Activated naive CD4-positive, alpha-beta T cell treated with anti-CD3 and anti-CD28 coated beads for 36 hours (primary cell): ENCODE measurements around the gene VWA3A. TPM values are rescaled to one million over a fixed set of nuclear protein-coding genes. Genes with fewer than 3 reads are reported as not detected.
"Not testable (repeated sequence)": the region's sequence is repeated elsewhere in the genome, so short reads cannot be mapped to it uniquely, and the experiment has no call there.

Experiments used
- CTCF ChIA-PET: fragments of 350-600 bp; sonication (Branson Sonifier 250); formaldehyde crosslinking; loops from one replicate; lab custom pipeline; 2021; ENCODE audit warnings: antibody characterized with exemption; lab: Charles Lee
- DNase-seq: peaks from one replicate; pipeline ENCODE4 v3.0.0-alpha.2; 2020
- H3K27ac Mint-ChIP-seq: one replicate; pipeline ENCODE4 v1.8.0; 2021; ENCODE audit warnings: mild to moderate bottlenecking, mixed read lengths
- H3K27me3 Mint-ChIP-seq: one replicate; pipeline ENCODE4 v1.8.0; 2021; ENCODE audit warnings: low read depth, mixed read lengths
- H3K36me3 Mint-ChIP-seq: one replicate; pipeline ENCODE4 v1.8.0; 2021; ENCODE audit warnings: low read depth, mixed read lengths
- H3K4me1 Mint-ChIP-seq: one replicate; pipeline ENCODE4 v1.8.0; 2021; ENCODE audit warnings: low read depth, mixed read lengths
- H3K4me3 Mint-ChIP-seq: one replicate; pipeline ENCODE4 v1.8.0; 2021; ENCODE audit warnings: mild to moderate bottlenecking, moderate library complexity, mixed read lengths
- H3K9me3 Mint-ChIP-seq: one replicate; pipeline ENCODE4 v1.8.0; 2021; ENCODE audit warnings: mixed read lengths
- intact Hi-C: fragments of 100-400 bp; cut with micrococcal nuclease; formaldehyde crosslinking; loops from one replicate; pipeline ENCODE4 v1.15.1; 2023
- total RNA-seq, 2 experiments: library from RNA; stranded (reverse); gene quantifications; one replicate each; pipeline ENCODE4 v1.2.3, GENCODE V29; 2021

VWA3A gene
- total RNA-seq, 2 experiments from 2014 or later, result not detected

DNA sequence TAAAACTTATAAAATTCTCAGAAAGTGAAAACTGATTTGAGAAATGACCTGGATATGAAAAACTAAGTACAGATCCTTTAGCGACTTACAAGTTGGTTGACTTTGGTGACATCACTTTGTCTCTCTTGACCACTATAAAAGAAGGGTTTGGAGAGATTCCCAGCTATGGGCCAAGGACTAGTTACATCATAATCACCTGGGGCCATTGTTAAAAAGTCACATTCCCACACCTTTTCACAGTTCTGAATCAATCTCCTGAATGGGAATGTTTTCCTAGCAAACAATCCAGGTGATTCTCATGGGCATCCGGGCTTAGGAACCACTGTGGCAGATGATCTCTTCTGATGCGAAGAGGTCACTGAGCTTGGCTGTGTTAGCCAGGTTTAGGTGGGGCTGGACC, 620 bp upstream of the VWA3A start:
- no peak for DNase-seq
- H3K9me3 Mint-ChIP-seq, result no peaks in the 10 kb centered on the region
- no peaks in the 10 kb centered on the region for H3K27me3 Mint-ChIP-seq
- intact Hi-C loops, result no loop called here
- H3K4me1 Mint-ChIP-seq, result no peaks in the 10 kb centered on the region
- no peak overlapping the region for H3K27ac Mint-ChIP-seq
- CTCF ChIA-PET, result interaction anchor here (1.2 to 1.8 kb wide), 3 partner anchors 14 to 97 kb away, joined by 3 to 4 read pairs (median 3); no protein-coding TSS in a partner anchor
- H3K4me3 Mint-ChIP-seq, result no peak overlapping the region
- H3K36me3 Mint-ChIP-seq, result no peaks in the 10 kb centered on the region

- H3K9me3 Mint-ChIP-seq, result no peaks in the 10 kb centered on the region
Measured at GRCh38 chr16:22093331-22093730, 990 bp downstream of the VWA3A start.

GRCh38 chr16:22093996-22094395, 1.7 kb downstream of the VWA3A start:
- H3K36me3 Mint-ChIP-seq, result no peaks in the 10 kb centered on the region
- peaks cover 5% of the 10 kb centered on the region for H3K27me3 Mint-ChIP-seq
- H3K27ac Mint-ChIP-seq, result no peak overlapping the region
- CTCF ChIA-PET, result interaction anchor here (0.7 to 0.9 kb wide), 2 partner anchors 16 to 85 kb away, joined by 4 to 6 read pairs; no protein-coding TSS in a partner anchor
- no peaks in the 10 kb centered on the region for H3K9me3 Mint-ChIP-seq
- H3K4me1 Mint-ChIP-seq, result no peaks in the 10 kb centered on the region
- DNase-seq, result no peak
- intact Hi-C loops, result no loop called here
- H3K4me3 Mint-ChIP-seq, result no peak overlapping the region

More at GRCh38 chr16:22093331-22093730, 990 bp downstream of the VWA3A start:
- H3K4me1 Mint-ChIP-seq, result no peaks in the 10 kb centered on the region
- no peak overlapping the region for H3K4me3 Mint-ChIP-seq
- CTCF ChIA-PET, result interaction anchor here (1.8 kb wide), 1 partner anchor 16 kb away, joined by 4 read pairs; no protein-coding TSS in a partner anchor
- no peak for DNase-seq
- H3K27me3 Mint-ChIP-seq, result peaks cover 5% of the 10 kb centered on the region
- H3K36me3 Mint-ChIP-seq, result no peaks in the 10 kb centered on the region
- no peak overlapping the region for H3K27ac Mint-ChIP-seq
- intact Hi-C loops, result no loop called here

DNA sequence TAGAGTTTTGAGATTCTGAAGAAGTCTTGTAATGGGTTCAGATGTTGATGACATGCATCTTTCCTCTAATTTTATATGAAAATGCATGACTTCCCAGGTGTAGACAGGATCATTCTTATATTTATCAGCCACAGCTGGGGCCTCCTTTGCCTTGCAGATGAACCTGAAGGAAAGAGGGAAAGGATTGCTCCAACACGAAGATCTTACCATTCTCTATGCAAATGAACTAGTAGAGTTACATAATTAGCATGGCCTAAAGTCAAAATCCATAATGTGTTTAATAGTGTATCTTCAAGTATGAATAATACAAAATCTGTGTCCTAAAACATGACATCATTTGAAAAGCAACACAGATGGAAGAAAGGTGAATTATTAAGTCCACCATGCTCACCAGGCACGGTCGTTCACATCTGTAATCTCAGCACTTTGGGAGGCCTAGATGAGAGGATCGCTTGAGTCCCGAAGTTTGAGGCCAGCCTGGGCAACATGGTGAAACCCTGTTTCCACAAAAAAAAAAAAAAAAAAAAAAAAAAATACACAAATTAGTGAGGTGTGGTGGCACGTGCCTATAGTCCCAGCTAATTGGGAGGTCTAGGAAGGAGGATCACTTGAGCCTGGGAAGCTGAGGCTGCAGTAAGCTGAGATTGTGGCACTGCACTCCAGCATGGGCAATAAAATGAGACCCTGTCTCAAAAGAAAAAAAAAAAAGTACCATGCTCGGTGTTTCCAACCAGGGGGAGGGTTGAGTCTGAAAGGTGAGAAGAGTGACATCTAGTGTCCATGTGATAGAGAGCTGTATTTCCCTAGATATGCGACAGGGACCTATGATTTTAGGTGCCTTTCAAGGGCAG, 6.3 kb downstream of the VWA3A start:
- Mint-ChIP-seq H3K36me3 (no peaks in the 10 kb centered on the region), H3K4me1 (no peaks in the 10 kb centered on the region), H3K27ac (no peak overlapping the region), H3K4me3 (peak overlapping the region; percentile 28), H3K27me3 (peaks cover 5% of the 10 kb centered on the region), H3K9me3 (no peaks in the 10 kb centered on the region)
- CTCF ChIA-PET, result interaction anchor here (0.5 to 2.0 kb wide), 26 partner anchors 9 to 1156 kb away, joined by 3 to 16 read pairs (median 5); partner anchors contain the start of genes MOSMO and PDZD9
- intact Hi-C loops, result loop anchor here (1.0 to 2.0 kb wide), 4 partner anchors 21 to 199 kb away; partner anchors contain the start of genes PDZD9 and POLR3E
- no peak for DNase-seq

DNA sequence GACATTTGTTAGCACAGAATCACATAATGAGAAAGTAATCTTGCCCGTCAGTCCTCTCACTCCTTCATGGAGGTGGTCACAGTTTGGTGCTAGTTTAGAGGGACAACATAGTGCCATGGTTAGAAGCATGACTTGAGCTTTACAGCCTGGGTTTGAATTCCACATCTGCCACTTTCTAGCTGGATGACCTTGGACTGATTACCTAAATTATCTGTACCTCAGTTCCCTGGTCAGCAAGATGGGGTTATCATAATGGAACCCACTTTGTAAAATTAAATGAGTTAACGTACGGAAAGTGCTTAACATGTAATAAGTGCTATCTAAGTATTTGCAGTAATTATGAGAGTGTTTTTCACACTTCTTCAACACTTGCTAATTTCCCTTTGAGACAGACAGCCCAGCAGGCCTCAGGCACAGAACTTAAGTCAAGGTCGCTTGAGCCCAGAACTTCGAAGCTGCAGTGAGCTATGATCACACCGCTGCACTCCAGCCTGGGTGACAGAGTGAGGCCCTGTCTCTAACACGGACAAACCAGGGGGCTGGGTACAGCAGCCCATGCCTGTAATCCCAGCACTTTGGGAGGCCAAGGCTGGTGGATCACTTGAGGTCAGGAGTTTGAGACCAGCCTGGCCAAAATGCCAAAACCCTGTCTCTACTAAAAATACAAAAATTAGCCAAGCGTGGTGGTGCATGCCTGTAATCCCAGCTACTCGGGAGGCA, 7.1 kb downstream of the VWA3A start:
- intact Hi-C loops, result loop anchor here (1.0 to 2.0 kb wide), 4 partner anchors 22 to 198 kb away; partner anchors contain the start of genes PDZD9 and POLR3E
- DNase-seq, result no peak
- no peak overlapping the region for H3K27ac Mint-ChIP-seq
- H3K36me3 Mint-ChIP-seq, result no peaks in the 10 kb centered on the region
- no peaks in the 10 kb centered on the region for H3K4me1 Mint-ChIP-seq
- no peaks in the 10 kb centered on the region for H3K9me3 Mint-ChIP-seq
- H3K4me3 Mint-ChIP-seq, result no peak overlapping the region
- H3K27me3 Mint-ChIP-seq, result peaks cover 5% of the 10 kb centered on the region
- CTCF ChIA-PET, result interaction anchor here (0.5 to 2.0 kb wide), 26 partner anchors 9 to 1157 kb away, joined by 3 to 16 read pairs (median 5); partner anchors contain the start of genes MOSMO and PDZD9

DNA sequence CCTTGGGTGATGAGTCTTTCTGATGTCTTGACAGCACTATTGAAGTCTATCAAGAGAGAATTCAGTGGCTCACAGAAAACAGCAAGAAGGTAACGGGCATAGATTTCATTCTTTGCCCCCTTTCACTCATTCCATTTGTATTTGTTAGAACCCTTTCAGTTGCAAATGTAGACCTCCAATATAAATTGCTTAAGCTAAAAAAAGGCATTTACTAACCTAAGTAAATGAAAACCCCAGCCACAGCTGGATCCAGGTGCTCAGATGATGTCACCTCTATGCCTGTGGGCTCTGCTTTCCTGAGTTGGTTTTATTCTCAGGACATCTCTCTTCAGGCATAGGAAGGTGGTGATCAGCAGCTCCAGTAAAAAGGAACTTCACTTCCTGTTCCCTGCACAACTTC, 11.1 kb downstream of the VWA3A start:
- intact Hi-C loops, result no loop called here
- CTCF ChIA-PET, result interaction anchor here (1.9 kb wide), 1 partner anchor 86 kb away, joined by 5 read pairs; no protein-coding TSS in a partner anchor
- H3K9me3 Mint-ChIP-seq, result no peaks in the 10 kb centered on the region
- no peaks in the 10 kb centered on the region for H3K27me3 Mint-ChIP-seq
- no peaks in the 10 kb centered on the region for H3K36me3 Mint-ChIP-seq
- H3K4me3 Mint-ChIP-seq, result no peak overlapping the region
- no peaks in the 10 kb centered on the region for H3K4me1 Mint-ChIP-seq
- H3K27ac Mint-ChIP-seq, result no peak overlapping the region
- DNase-seq, result no peak

DNA sequence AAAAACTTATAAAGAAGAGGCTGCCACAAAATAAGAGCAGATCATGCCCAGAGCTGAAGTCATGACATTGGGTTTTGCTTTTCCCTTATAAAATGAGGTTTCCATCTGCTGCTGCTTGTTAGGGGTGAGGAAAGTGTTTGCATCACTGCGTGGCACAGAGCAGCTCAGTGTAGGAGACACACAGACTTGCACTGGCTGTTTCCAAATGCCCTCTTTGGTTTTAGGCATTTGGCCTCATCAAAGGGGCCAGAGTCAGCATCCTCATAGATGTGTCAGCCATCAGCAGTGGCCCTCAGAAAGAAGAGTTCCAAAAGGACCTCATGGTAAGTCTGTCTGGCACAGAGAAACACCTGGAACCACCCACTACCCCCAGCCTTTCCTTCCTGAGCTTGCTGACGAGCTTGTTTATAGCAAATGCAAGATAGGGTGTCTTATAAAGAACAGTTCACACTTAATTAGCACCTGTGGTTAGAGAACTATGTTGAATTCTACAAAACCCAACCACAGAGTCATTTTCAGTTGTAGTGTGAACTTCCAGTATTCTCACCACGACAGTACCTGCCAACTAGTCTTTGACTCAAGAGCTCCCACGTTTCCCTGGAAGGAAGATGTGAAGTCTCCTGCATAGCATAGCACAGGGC, 17.0 kb downstream of the VWA3A start:
- H3K36me3 Mint-ChIP-seq, result no peaks in the 10 kb centered on the region
- no peaks in the 10 kb centered on the region for H3K9me3 Mint-ChIP-seq
- CTCF ChIA-PET, result interaction anchor here (0.5 to 1.3 kb wide), 6 partner anchors 10 to 1336 kb away, joined by 3 to 5 read pairs (median 4); partner anchors contain the start of gene VWA3A
- no peak overlapping the region for H3K27ac Mint-ChIP-seq
- no peaks in the 10 kb centered on the region for H3K27me3 Mint-ChIP-seq
- intact Hi-C loops, result no loop called here
- H3K4me3 Mint-ChIP-seq, result no peak overlapping the region
- no peak for DNase-seq
- H3K4me1 Mint-ChIP-seq, result no peaks in the 10 kb centered on the region

DNA sequence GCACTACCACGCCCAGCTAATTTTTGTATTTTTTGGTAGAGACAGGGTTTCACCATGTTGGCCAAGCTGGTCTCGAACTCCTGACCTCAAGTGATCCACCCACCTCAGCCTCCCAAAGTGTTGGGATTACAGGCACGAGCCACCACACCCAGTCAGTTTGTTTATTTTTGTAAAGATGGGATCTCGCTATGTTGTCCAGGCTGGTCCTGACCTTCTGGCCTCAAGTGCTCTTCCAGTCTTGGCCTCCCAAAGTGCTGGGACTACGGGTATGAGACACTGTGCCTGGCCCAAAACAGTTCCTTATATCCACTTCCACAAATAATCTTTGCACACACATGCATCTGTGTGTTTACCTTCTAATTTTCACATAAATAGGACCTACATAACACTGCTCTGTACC, 19.3 kb downstream of the VWA3A start:
- H3K4me1 Mint-ChIP-seq, H3K27me3 Mint-ChIP-seq, H3K4me3 Mint-ChIP-seq, H3K9me3 Mint-ChIP-seq, DNase-seq, H3K27ac Mint-ChIP-seq, H3K36me3 Mint-ChIP-seq, intact Hi-C loops: not testable (repeated sequence)
- CTCF ChIA-PET, result interaction anchor here (0.7 kb wide), 1 partner anchor 109 kb away, joined by 3 read pairs; no protein-coding TSS in a partner anchor

- H3K27me3 Mint-ChIP-seq, result no peaks in the 10 kb centered on the region
- DNase-seq, result no peak
- H3K4me3 Mint-ChIP-seq, result no peak overlapping the region
- intact Hi-C loops, result no loop called here
- CTCF ChIA-PET, result interaction anchor here (0.6 kb wide), 2 partner anchors 14 to 38 kb away, joined by 3 to 4 read pairs; no protein-coding TSS in a partner anchor
- H3K36me3 Mint-ChIP-seq, result no peaks in the 10 kb centered on the region
- H3K27ac Mint-ChIP-seq, result no peak overlapping the region
- no peaks in the 10 kb centered on the region for H3K9me3 Mint-ChIP-seq
- no peaks in the 10 kb centered on the region for H3K4me1 Mint-ChIP-seq
Measured at GRCh38 chr16:22116095-22116700, 23.9 kb downstream of the VWA3A start.

DNA sequence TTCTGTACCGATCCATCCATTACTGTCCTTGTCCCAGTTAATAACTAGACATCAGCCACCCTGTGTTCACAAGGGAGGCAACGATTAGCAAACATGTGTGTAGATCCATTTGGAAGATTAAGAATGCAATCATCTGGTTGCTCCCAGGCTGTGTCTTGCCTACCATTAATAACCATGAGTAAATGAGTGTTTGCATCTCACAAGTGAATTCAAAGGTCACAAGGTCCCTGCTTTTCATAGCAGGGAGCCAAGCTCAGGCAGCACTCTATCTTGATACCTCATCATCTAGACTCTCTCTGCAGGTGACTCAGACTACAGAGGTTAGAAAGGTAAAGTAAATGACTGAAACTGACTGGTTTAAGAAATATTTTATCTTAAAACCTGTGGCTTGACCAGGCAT, 25.3 kb downstream of the VWA3A start:
- DNase-seq, result no peak
- Mint-ChIP-seq H3K36me3 (no peaks in the 10 kb centered on the region), H3K4me3 (no peak overlapping the region), H3K4me1 (no peaks in the 10 kb centered on the region), H3K27ac (no peak overlapping the region), H3K27me3 (no peaks in the 10 kb centered on the region), H3K9me3 (no peaks in the 10 kb centered on the region)
- intact Hi-C loops, result no loop called here
- CTCF ChIA-PET, result no interaction called here

DNA sequence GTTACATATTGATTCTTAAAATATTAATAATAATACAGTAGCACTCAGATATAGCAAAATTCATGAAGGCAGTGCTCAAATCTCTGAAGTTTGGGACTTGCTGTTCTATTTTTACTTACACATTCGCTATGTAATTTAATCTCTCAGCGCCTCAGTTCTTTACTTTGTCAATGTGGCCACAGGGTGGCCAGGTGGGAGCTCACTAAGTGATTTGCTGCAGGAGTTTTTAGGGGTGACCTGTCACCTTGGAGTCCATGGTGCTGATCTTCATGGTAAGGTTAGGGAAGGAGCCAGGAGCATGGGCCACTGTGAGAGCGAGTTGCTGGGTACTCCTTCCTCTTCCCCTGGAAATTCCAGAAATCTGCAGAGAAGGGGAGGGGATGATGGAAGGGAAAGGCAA, 28.1 kb downstream of the VWA3A start:
- H3K27ac Mint-ChIP-seq, result no peak overlapping the region
- H3K4me3 Mint-ChIP-seq, result no peak overlapping the region
- no peaks in the 10 kb centered on the region for H3K36me3 Mint-ChIP-seq
- intact Hi-C loops, result no loop called here
- H3K27me3 Mint-ChIP-seq, result no peaks in the 10 kb centered on the region
- CTCF ChIA-PET, result interaction anchor here (0.6 to 1.1 kb wide), 4 partner anchors 14 to 68 kb away, joined by 3 to 4 read pairs (median 4); no protein-coding TSS in a partner anchor
- no peak for DNase-seq
- no peaks in the 10 kb centered on the region for H3K4me1 Mint-ChIP-seq
- no peaks in the 10 kb centered on the region for H3K9me3 Mint-ChIP-seq
